H9 (cell line): ENCODE results near the gene DYNLT4. TPM values are rescaled to one million over a fixed set of nuclear protein-coding genes. Genes with fewer than 3 reads are reported as not detected.

Experiments
- DNase-seq: peaks from one replicate; pipeline ENCODE4 v3.0.0-alpha.2; 2017
- H2AFZ ChIP-seq: one replicate; pipeline ENCODE4 v1.6.1; 2013; ENCODE audit warnings: mild to moderate bottlenecking, low read length, control low read depth, moderate library complexity
- H2AK5ac ChIP-seq: 2 replicates; pipeline ENCODE4 v1.6.1; 2013; ENCODE audit warnings: low read length, control low read depth, mixed read lengths; ENCODE audit not compliant: insufficient read length
- H2BK120ac ChIP-seq: one replicate; pipeline ENCODE4 v1.6.1; 2013; ENCODE audit warnings: low read depth, mild to moderate bottlenecking, low read length, control low read depth, inconsistent platforms; ENCODE audit not compliant: poor library complexity, severe bottlenecking
- H2BK12ac ChIP-seq: 2 replicates; pipeline ENCODE4 v1.6.1; 2013; ENCODE audit warnings: low read length, control low read depth, mixed read lengths, low read depth; ENCODE audit not compliant: insufficient read length
- H2BK15ac ChIP-seq: 2 replicates; pipeline ENCODE4 v1.6.1; 2013; ENCODE audit warnings: low read depth, low read length, control low read depth
- H2BK20ac ChIP-seq: one replicate; pipeline ENCODE4 v1.6.1; 2013; ENCODE audit warnings: low read depth, mild to moderate bottlenecking, low read length, control low read depth, inconsistent platforms; ENCODE audit not compliant: poor library complexity, severe bottlenecking
- H2BK5ac ChIP-seq: 2 replicates; pipeline ENCODE4 v1.6.1; 2013; ENCODE audit warnings: low read length, control low read depth, mixed read lengths; ENCODE audit not compliant: insufficient read length
- H3K14ac ChIP-seq: 2 replicates; pipeline ENCODE4 v1.6.1; 2013; ENCODE audit warnings: low read length, control low read depth; ENCODE audit not compliant: insufficient read depth
- H3K18ac ChIP-seq: 2 replicates; pipeline ENCODE4 v1.6.1; 2013; ENCODE audit warnings: low read depth, mild to moderate bottlenecking, mixed read lengths, low read length, control low read depth; ENCODE audit not compliant: insufficient read length
- H3K23ac ChIP-seq: 2 replicates; pipeline ENCODE4 v1.6.1; 2013; ENCODE audit warnings: low read length, control low read depth, mixed read lengths, low read depth; ENCODE audit not compliant: insufficient read length
- H3K23me2 ChIP-seq: 2 replicates; pipeline ENCODE4 v1.6.1; 2013; ENCODE audit warnings: low read depth, mild to moderate bottlenecking, mixed read lengths, low read length, control low read depth; ENCODE audit not compliant: insufficient read length, poor library complexity, severe bottlenecking
- H3K27ac ChIP-seq: 2 replicates; pipeline ENCODE4 v1.5.1; 2013; ENCODE audit warnings: low read length, control low read depth, mixed read lengths, low read depth; ENCODE audit not compliant: insufficient read length
- H3K27me3 ChIP-seq: 2 replicates; pipeline ENCODE4 v1.6.1; 2013; ENCODE audit warnings: low read length, control low read depth, inconsistent platforms; ENCODE audit not compliant: insufficient read depth
- H3K4ac ChIP-seq: 2 replicates; pipeline ENCODE4 v1.6.1; 2013; ENCODE audit warnings: low read depth, mild to moderate bottlenecking, control low read depth, inconsistent platforms, low read length, moderate library complexity
- H3K4me1 ChIP-seq: 2 replicates; pipeline ENCODE4 v1.6.1; 2013; ENCODE audit warnings: low read length, control low read depth, inconsistent platforms; ENCODE audit not compliant: insufficient read depth
- H3K4me2 ChIP-seq: 2 replicates; pipeline ENCODE4 v1.6.1; 2013; ENCODE audit warnings: low read length, control low read depth, mixed read lengths; ENCODE audit not compliant: insufficient read length, insufficient read depth
- H3K56ac ChIP-seq: 2 replicates; pipeline ENCODE4 v1.6.1; 2013; ENCODE audit warnings: low read depth, mild to moderate bottlenecking, mixed read lengths, low read length, control low read depth; ENCODE audit not compliant: insufficient read length
- H3K79me1 ChIP-seq: 2 replicates; pipeline ENCODE4 v1.6.1; 2013; ENCODE audit warnings: low read depth, mild to moderate bottlenecking, moderate library complexity, low read length, control low read depth, inconsistent platforms; ENCODE audit not compliant: insufficient read depth, poor library complexity, severe bottlenecking
- H3K79me2 ChIP-seq: 2 replicates; pipeline ENCODE4 v1.6.1; 2013; ENCODE audit warnings: low read length, control low read depth, inconsistent platforms; ENCODE audit not compliant: insufficient read depth
- H3K9ac ChIP-seq: 2 replicates; pipeline ENCODE4 v1.6.1; 2013; ENCODE audit warnings: low read length, control low read depth, mixed read lengths; ENCODE audit not compliant: insufficient read length; ENCODE audit errors: extremely low read depth
- H3K9me3 ChIP-seq: one replicate; pipeline ENCODE4 v1.6.1; 2013; ENCODE audit warnings: low read depth, low read length, inconsistent platforms; ENCODE audit not compliant: control insufficient read depth
- H3T11ph ChIP-seq: one replicate; pipeline ENCODE4 v1.6.1; 2013; ENCODE audit warnings: mild to moderate bottlenecking, low read length, control low read depth, inconsistent platforms
- H4K20me1 ChIP-seq: one replicate; pipeline ENCODE4 v1.6.1; 2013; ENCODE audit not compliant: control insufficient read depth, insufficient read length, insufficient read depth
- H4K5ac ChIP-seq: 2 replicates; pipeline ENCODE4 v1.6.1; 2013; ENCODE audit warnings: low read depth, mild to moderate bottlenecking, mixed read lengths, low read length, control low read depth; ENCODE audit not compliant: insufficient read length
- H4K8ac ChIP-seq: replicated peaks from 2 replicates; pipeline ENCODE4 v1.6.1; 2013; ENCODE audit warnings: low read length, control low read depth, mixed read lengths, low read depth; ENCODE audit not compliant: insufficient read length
- H4K91ac ChIP-seq: 2 replicates; pipeline ENCODE4 v1.6.1; 2013; ENCODE audit warnings: low read depth, mild to moderate bottlenecking, moderate library complexity, mixed read lengths, low read length, control low read depth; ENCODE audit not compliant: insufficient read length
- H3K27ac Mint-ChIP-seq, 3 experiments: 2 replicates in 2 of 3; 3 replicates in 1 of 3; pipeline ENCODE4 v1.8.0; 2020 to 2021; ENCODE audit warnings: mixed read lengths in 3 of 3, mild to moderate bottlenecking in 1 of 3, moderate library complexity in 1 of 3
- H3K27me3 Mint-ChIP-seq: 2 replicates; pipeline ENCODE4 v1.8.0; 2021; ENCODE audit warnings: low read depth, mild to moderate bottlenecking, moderate library complexity, mixed read lengths
- H3K36me3 Mint-ChIP-seq, 3 experiments: 2 replicates in 2 of 3; 3 replicates in 1 of 3; pipeline ENCODE4 v1.8.0; 2020 to 2021; ENCODE audit warnings: low read depth in 3 of 3, mixed read lengths in 3 of 3; ENCODE audit not compliant: insufficient read depth in 1 of 3
- H3K4me1 Mint-ChIP-seq, 2 experiments: 2 replicates each; pipeline ENCODE4 v1.8.0; 2020; ENCODE audit warnings: mixed read lengths in 2 of 2
- H3K4me3 Mint-ChIP-seq, 2 experiments: 2 replicates in 1 of 2; 3 replicates in 1 of 2; pipeline ENCODE4 v1.8.0; 2020 to 2021; ENCODE audit warnings: mild to moderate bottlenecking in 2 of 2, mixed read lengths in 2 of 2, moderate library complexity in 1 of 2
- H3K9me3 Mint-ChIP-seq, 2 experiments: 2 replicates in 1 of 2; 3 replicates in 1 of 2; pipeline ENCODE4 v1.8.0; 2020; ENCODE audit warnings: mild to moderate bottlenecking in 2 of 2, mixed read lengths in 2 of 2, moderate library complexity in 1 of 2
- WGBS: extraction: QIAGEN DNeasy Blood & Tissue Kit; methylation state at CpG from one replicate; pipeline ENCODE4 v1.1.7; 2013; ENCODE audit warnings: missing lambda C conversion rate, low lambda C conversion rate, mixed read lengths; ENCODE audit not compliant: insufficient read length; ENCODE audit errors: extremely low coverage; 5-methylcytosine and 5-hydroxymethylcytosine counted together
- total RNA-seq: library from RNA; stranded (reverse); gene quantifications from 2 replicates; pipeline ENCODE4 v1.2.1, GENCODE V29; 2021
- TF ChIP-seq, protein P1 (sequence below): fragments of 200-600 bp; sonication (generic); conservative IDR thresholded peaks from 3 replicates; pipeline ENCODE4 v1.8.0; 2021; ENCODE audit warnings: antibody characterized with exemption, mild to moderate bottlenecking

DYNLT4 gene
- total RNA-seq, 1 experiment from 2014 or later = not detected

DNA sequence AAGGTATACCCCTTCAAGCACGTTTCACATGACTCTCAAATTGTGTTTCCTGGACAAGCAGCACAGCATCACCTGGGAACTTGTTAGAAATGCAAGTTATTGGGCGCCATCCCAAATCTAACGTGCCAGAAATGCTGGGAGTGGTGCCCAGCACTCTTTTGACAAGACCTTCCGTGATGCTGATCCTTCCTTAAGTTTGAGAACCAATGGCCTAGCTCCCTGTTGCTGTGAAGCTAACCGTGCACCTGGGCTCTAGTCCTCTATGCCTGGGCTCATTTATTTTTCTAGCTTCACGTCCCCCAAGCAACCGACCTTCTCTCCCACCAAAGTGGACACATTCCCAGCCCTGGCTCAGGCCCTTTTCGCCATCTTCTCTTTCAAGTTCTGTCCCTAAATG lies 23.5 kb downstream of the DYNLT4 start:
- Histone ChIP-seq H4K8ac (no peak overlapping the region), H3K4me1 (no peaks in the 10 kb centered on the region), H3K23ac (no peak overlapping the region), H3T11ph (peak overlapping the region; percentile 57), H2BK15ac (no peak overlapping the region), H3K9ac (peak overlapping the region; percentile 48), H4K91ac (no peak overlapping the region), H4K5ac (no peak overlapping the region), H2BK120ac (no peak overlapping the region), H3K27ac (no peak overlapping the region), H3K4ac (no peak overlapping the region), H4K20me1 (no peaks in the 10 kb centered on the region), H2AK5ac (no peak overlapping the region), H3K9me3 (no peaks in the 10 kb centered on the region), H3K79me1 (no peaks in the 10 kb centered on the region), H3K14ac (peak overlapping the region; percentile 85; the same call in 1 of the 2 replicates), H3K4me2 (peak overlapping the region; percentile 64), H3K23me2 (peaks cover 9% of the 10 kb centered on the region), H3K56ac (no peak overlapping the region), H3K18ac (peak overlapping the region; percentile 61), H2BK12ac (peak overlapping the region; percentile 25), H3K27me3 (no peaks in the 10 kb centered on the region), H2BK5ac (no peak overlapping the region), H3K79me2 (no peaks in the 10 kb centered on the region), H2AFZ (peak overlapping the region; percentile 18), H2BK20ac (no peak overlapping the region)
- peaks cover 12% of the 10 kb centered on the region for H3K27me3 Mint-ChIP-seq
- peaks cover 22 to 29% of the 10 kb centered on the region in 2 experiments for H3K4me1 Mint-ChIP-seq
- no CpG with 5 or more reads among the region's 8 CpGs for whole genome bisulfite sequencing
- DNase-seq = no peak
- H3K27ac Mint-ChIP-seq = peak overlapping the region in 1 of 3 experiments; percentile 68; a peak in 1 of 7 replicates
- TF ChIP-seq, protein P1, sequence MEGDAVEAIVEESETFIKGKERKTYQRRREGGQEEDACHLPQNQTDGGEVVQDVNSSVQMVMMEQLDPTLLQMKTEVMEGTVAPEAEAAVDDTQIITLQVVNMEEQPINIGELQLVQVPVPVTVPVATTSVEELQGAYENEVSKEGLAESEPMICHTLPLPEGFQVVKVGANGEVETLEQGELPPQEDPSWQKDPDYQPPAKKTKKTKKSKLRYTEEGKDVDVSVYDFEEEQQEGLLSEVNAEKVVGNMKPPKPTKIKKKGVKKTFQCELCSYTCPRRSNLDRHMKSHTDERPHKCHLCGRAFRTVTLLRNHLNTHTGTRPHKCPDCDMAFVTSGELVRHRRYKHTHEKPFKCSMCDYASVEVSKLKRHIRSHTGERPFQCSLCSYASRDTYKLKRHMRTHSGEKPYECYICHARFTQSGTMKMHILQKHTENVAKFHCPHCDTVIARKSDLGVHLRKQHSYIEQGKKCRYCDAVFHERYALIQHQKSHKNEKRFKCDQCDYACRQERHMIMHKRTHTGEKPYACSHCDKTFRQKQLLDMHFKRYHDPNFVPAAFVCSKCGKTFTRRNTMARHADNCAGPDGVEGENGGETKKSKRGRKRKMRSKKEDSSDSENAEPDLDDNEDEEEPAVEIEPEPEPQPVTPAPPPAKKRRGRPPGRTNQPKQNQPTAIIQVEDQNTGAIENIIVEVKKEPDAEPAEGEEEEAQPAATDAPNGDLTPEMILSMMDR = no peak
- H3K4me3 Mint-ChIP-seq = peak overlapping the region; percentile 62 to 65
- no peaks in the 10 kb centered on the region; a peak in 1 of 5 replicates for H3K9me3 Mint-ChIP-seq
- H3K36me3 Mint-ChIP-seq = peaks cover 4 to 37% (median 21%) of the 10 kb centered on the region in 3 experiments
